PC-9 (cell line): ENCODE measurements around the gene PTPN1.

Source experiments
- EZH2 ChIP-seq: fragments of 200-600 bp; sonication (generic); IDR thresholded peaks from 2 replicates; pipeline ENCODE4 v1.8.0; 2017; ENCODE audit warnings: antibody characterized with exemption, low read depth
- TF ChIP-seq, protein P1 (sequence below): fragments of 200-600 bp; sonication (generic); conservative IDR thresholded peaks from 2 replicates; pipeline ENCODE4 v1.6.1; 2017; ENCODE audit warnings: mixed run types, antibody characterized with exemption, mild to moderate bottlenecking, moderate library complexity

- TF ChIP-seq, protein P1, sequence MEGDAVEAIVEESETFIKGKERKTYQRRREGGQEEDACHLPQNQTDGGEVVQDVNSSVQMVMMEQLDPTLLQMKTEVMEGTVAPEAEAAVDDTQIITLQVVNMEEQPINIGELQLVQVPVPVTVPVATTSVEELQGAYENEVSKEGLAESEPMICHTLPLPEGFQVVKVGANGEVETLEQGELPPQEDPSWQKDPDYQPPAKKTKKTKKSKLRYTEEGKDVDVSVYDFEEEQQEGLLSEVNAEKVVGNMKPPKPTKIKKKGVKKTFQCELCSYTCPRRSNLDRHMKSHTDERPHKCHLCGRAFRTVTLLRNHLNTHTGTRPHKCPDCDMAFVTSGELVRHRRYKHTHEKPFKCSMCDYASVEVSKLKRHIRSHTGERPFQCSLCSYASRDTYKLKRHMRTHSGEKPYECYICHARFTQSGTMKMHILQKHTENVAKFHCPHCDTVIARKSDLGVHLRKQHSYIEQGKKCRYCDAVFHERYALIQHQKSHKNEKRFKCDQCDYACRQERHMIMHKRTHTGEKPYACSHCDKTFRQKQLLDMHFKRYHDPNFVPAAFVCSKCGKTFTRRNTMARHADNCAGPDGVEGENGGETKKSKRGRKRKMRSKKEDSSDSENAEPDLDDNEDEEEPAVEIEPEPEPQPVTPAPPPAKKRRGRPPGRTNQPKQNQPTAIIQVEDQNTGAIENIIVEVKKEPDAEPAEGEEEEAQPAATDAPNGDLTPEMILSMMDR: no peak
- TF ChIP-seq EZH2: no peak
These were observed 42.3 kb upstream of the PTPN1 start for GRCh38 chr20:50467718-50468356.
